ENCODE results near the gene TBCK.

DNA sequence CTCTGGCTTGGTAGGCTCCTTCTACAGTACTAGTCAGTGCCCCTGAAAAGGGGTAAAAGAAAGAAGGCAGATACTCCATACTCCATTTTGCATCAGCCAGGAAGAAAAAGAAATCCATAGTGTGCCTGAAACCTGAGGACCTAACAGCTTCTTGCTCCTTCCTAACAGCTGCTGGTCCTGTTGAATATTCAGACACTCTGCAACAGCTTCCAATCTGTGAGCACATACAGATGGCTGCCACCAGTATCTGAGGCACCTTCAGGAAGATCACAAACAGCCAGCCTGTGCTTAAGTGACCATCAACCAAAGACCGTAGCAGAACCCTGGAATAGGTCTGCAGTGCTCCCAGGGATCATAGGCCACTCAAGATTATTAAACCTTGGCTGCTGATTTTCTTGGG is 48.3 kb upstream of the TBCK start:
- TF ChIP-seq, protein P1, sequence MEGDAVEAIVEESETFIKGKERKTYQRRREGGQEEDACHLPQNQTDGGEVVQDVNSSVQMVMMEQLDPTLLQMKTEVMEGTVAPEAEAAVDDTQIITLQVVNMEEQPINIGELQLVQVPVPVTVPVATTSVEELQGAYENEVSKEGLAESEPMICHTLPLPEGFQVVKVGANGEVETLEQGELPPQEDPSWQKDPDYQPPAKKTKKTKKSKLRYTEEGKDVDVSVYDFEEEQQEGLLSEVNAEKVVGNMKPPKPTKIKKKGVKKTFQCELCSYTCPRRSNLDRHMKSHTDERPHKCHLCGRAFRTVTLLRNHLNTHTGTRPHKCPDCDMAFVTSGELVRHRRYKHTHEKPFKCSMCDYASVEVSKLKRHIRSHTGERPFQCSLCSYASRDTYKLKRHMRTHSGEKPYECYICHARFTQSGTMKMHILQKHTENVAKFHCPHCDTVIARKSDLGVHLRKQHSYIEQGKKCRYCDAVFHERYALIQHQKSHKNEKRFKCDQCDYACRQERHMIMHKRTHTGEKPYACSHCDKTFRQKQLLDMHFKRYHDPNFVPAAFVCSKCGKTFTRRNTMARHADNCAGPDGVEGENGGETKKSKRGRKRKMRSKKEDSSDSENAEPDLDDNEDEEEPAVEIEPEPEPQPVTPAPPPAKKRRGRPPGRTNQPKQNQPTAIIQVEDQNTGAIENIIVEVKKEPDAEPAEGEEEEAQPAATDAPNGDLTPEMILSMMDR (IDR thresholded peaks at IDR 0.05), result no peak
- TF ChIP-seq POLR2A (IDR thresholded peaks at IDR 0.05), result no peak

Data from uterus (tissue), 2 donors.